Testis (tissue), 3 donors: ENCODE measurements around the gene SLC39A3. TPM values are rescaled to one million over a fixed set of nuclear protein-coding genes. Genes with fewer than 3 reads are reported as not detected.

ENCODE experiments used
- DNase-seq: peaks from one replicate; pipeline ENCODE4 v3.0.0-alpha.2; 2019
- H3K27ac ChIP-seq, 2 donors: fragments of 200-600 bp; sonication (generic); one replicate each; pipeline ENCODE4 v1.5.1; 2019
- H3K27me3 ChIP-seq: fragments of 200-600 bp; sonication (generic); one replicate; pipeline ENCODE4 v1.5.1; 2019
- H3K36me3 ChIP-seq: fragments of 200-600 bp; sonication (generic); one replicate; pipeline ENCODE4 v1.5.1; 2017; ENCODE audit warnings: low read depth; ENCODE audit errors: missing control alignments
- H3K4me1 ChIP-seq: fragments of 200-600 bp; sonication (generic); one replicate; pipeline ENCODE4 v1.5.1; 2019
- H3K4me3 ChIP-seq, 2 donors: fragments of 200-600 bp; sonication (generic); one replicate each; pipeline ENCODE4 v1.5.1; 2017 to 2019
- H3K9me3 ChIP-seq: fragments of 200-600 bp; sonication (generic); one replicate; pipeline ENCODE4 v1.5.1; 2017
- POLR2A ChIP-seq: fragments of 450-650 bp; IDR thresholded peaks from one replicate; pipeline ENCODE4 v1.6.1; 2017; ENCODE audit warnings: antibody characterized with exemption, mild to moderate bottlenecking, moderate library complexity
- WGBS, 2 donors: methylation state at CpG; one replicate each; pipeline ENCODE4 v1.1.5; 2018; 5-methylcytosine and 5-hydroxymethylcytosine counted together
- intact Hi-C: fragments of 100-400 bp; cut with DNase I; formaldehyde crosslinking; loops from one replicate; pipeline ENCODE4 v1.15.1; 2023; ENCODE audit warnings: low total_unique reads
- polyA plus RNA-seq: library from polyadenylated mRNA; stranded (reverse); fragments of 350-450 nt; fragmentation: Illumina TruSeq; extraction: RNeasy Lipid Tissue Mini Kit (QIAGEN cat#74804); gene quantifications from one replicate; pipeline ENCODE4 v1.2.3, GENCODE V29; 2014; ENCODE audit warnings: low read depth, low replicate concordance; ENCODE audit not compliant: insufficient read depth
- total RNA-seq, 2 donors: library from RNA; depleted of rRNA; stranded (reverse); fragments of >200 nt; gene quantifications; one replicate each; pipeline ENCODE4 v1.2.3, GENCODE V29; 2016
- TF ChIP-seq, protein P1 (sequence below), 3 experiments: fragments of 450-650 bp in 2 of 3; fragments of 200-600 bp in 1 of 3; sonication (generic) in 1 of 3; IDR thresholded peaks; one replicate each; pipeline ENCODE4 v1.5.1; 2016 to 2019; ENCODE audit warnings: antibody characterized with exemption in 3 of 3, mild to moderate bottlenecking in 2 of 3, moderate library complexity in 1 of 3

Gene SLC39A3
- total and polyA plus RNA-seq, 3 donors from 2014 or later = 126 to 198 (median 160) TPM

DNA sequence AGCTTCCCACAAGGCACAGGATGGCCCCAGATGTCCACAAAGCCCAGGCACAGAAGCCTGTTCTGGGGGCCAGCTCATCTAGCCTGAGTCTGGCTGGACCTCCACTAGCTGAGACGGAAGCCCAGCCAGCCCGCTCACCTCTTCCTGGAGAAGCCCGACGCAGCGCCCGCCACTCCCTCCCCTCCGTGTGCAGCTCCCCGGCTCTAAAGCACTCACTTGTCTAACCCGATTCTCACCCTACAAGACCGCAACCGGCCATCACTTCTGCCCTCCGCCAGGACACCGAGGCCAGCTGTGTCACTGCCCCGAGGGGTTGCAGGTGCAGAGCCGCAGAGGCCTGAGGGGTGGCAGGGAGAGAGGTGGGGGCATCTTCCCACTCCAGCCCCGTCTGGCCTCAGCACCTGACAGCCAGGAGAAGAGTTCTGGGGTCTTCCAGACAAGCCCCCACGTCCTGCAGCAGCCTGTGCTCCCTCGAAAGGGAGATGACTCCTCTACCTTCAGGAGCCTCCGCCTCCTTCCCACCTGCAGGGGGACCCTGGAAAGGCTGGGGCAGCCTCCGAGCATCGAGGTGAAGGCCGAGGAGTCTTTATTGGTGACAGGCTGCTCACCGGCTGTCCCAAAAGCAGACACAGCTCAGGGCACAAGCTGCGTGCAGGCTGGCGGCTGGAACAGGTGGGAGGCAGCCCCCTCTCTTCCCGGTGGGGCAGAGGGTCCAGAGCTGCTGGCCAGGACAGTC, 12.7 kb downstream of the SLC39A3 start:
- Histone ChIP-seq H3K4me3 (no peak overlapping the region), H3K27me3 (no peaks in the 10 kb centered on the region), H3K27ac (no peak overlapping the region), H3K4me1 (peaks cover 23% of the 10 kb centered on the region), H3K36me3 (no peaks in the 10 kb centered on the region), H3K9me3 (no peaks in the 10 kb centered on the region)
- no peak for TF ChIP-seq POLR2A
- TF ChIP-seq, protein P1, sequence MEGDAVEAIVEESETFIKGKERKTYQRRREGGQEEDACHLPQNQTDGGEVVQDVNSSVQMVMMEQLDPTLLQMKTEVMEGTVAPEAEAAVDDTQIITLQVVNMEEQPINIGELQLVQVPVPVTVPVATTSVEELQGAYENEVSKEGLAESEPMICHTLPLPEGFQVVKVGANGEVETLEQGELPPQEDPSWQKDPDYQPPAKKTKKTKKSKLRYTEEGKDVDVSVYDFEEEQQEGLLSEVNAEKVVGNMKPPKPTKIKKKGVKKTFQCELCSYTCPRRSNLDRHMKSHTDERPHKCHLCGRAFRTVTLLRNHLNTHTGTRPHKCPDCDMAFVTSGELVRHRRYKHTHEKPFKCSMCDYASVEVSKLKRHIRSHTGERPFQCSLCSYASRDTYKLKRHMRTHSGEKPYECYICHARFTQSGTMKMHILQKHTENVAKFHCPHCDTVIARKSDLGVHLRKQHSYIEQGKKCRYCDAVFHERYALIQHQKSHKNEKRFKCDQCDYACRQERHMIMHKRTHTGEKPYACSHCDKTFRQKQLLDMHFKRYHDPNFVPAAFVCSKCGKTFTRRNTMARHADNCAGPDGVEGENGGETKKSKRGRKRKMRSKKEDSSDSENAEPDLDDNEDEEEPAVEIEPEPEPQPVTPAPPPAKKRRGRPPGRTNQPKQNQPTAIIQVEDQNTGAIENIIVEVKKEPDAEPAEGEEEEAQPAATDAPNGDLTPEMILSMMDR (IDR thresholded peaks at IDR 0.05) = no peak
- DNase-seq = no peak
- intact Hi-C loops = no loop called here
- WGBS, 2 donors = 32 to 65% methylated on average over 15 to 26 of the region's 26 CpGs

DNA sequence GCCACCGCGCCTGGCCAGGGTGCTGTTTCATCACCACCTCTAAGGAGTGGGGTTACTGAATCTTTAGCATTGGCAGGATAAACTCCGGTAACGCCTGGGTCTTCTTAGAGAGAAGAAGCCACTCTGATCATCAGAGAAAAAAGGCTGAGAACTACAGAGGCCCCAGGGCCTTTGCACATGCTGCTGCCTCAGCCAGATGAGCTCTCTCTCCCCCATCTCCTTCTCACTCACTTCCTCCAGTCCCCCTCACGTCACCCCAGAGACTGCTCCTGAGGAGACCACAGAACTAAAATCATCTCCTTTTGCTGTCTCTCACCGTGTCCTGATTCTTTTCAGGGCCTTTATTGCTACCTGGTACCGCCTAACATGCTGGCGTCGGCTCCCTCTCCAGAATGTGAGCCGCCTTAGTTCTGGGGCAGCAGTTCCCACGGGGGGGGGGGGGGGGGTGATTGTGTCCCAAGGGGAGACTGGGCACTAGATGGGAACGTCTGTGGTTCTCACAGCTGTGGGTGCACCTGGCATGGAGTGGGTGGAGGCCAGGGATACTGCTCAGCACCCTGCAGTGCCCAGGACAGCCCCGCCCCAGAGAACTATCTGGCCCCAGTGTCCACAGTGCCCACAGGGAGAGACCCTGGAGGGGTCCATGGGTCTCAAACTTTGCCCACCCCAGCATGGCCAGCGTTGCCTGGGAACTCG, 13.5 kb downstream of the SLC39A3 start:
- Histone ChIP-seq H3K36me3 (no peaks in the 10 kb centered on the region), H3K4me1 (peaks cover 23% of the 10 kb centered on the region), H3K27me3 (no peaks in the 10 kb centered on the region), H3K9me3 (no peaks in the 10 kb centered on the region), H3K4me3 (no peak overlapping the region), H3K27ac (no peak overlapping the region)
- no peak for DNase-seq
- intact Hi-C loops = no loop called here
- 77 to 80% methylated on average over 11 to 15 of the region's 15 CpGs for WGBS, 2 donors
- TF ChIP-seq, protein P1 (IDR thresholded peaks at IDR 0.05) = no peak
- TF ChIP-seq POLR2A = no peak

DNA sequence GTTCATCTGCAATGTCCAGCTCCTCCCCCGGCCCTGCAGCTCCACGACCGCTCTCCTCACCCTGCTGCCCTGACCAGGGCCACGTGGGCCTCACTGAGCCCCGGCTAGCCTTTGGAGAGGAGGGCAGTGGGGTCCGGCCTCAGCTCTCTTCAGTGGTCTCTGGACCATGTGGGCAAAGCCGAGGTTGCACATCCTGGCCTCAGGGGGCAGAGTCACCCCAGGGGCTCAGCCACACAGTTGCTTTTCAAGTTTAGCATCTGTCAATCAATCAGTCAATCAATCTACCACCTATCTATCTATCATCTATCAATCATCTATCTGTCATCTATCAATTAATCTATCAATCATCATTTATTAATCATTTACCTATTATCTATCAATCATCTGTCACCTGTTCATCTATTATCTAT, 15.7 kb downstream of the SLC39A3 start:
- Histone ChIP-seq H3K27ac (peak overlapping the region; percentile 74 to 82), H3K4me1 (peaks cover 36% of the 10 kb centered on the region), H3K36me3 (no peaks in the 10 kb centered on the region), H3K4me3 (no peak overlapping the region), H3K9me3 (no peaks in the 10 kb centered on the region), H3K27me3 (no peaks in the 10 kb centered on the region)
- intact Hi-C loops = no loop called here
- DNase-seq = no peak
- TF ChIP-seq, protein P1 (IDR thresholded peaks at IDR 0.05) = no peak
- TF ChIP-seq POLR2A = no peak
- WGBS, 2 donors = 45 to 93% methylated on average over 2 to 7 of the region's 7 CpGs

DNA sequence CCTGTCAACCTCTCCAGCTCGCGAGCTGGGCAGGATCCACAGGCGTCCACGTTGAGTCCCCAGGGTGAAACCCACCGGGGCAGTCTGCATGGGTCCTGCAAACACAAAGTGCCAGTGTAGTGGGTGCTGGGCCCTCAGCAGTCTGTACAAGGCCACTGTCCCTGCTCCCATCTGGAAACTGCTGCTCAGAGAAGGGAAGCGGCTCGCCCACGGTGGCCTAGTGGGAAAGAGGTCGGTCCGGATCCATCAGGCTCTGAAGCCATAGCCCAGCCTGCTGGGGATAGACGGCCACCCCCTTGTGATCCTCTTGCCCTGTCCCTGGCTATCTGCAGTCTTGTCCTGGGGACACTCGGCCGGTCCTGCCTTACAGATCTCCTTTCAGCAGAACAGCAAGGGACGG, 16.1 kb downstream of the SLC39A3 start:
- 55 to 70% methylated on average over 7 to 14 of the region's 14 CpGs for WGBS, 2 donors

More for the DNA sequence above, 16.1 kb downstream of the SLC39A3 start:
- intact Hi-C loops = no loop called here
- H3K9me3 ChIP-seq = no peaks in the 10 kb centered on the region
- H3K4me1 ChIP-seq = peaks cover 36% of the 10 kb centered on the region
- no peaks in the 10 kb centered on the region for H3K36me3 ChIP-seq
- TF ChIP-seq POLR2A = no peak
- TF ChIP-seq, protein P1 (IDR thresholded peaks at IDR 0.05) = no peak
- peak; percentile 46 for DNase-seq
- no peaks in the 10 kb centered on the region for H3K27me3 ChIP-seq
- H3K27ac ChIP-seq = peak overlapping the region; percentile 74 to 82
- H3K4me3 ChIP-seq = no peak overlapping the region
